Measurements from ENCODE around the gene NAPSA.
A peak's percentile ranks its signal among the peaks of the same experiment; 100 is the strongest.

Gene NAPSA

DNA sequence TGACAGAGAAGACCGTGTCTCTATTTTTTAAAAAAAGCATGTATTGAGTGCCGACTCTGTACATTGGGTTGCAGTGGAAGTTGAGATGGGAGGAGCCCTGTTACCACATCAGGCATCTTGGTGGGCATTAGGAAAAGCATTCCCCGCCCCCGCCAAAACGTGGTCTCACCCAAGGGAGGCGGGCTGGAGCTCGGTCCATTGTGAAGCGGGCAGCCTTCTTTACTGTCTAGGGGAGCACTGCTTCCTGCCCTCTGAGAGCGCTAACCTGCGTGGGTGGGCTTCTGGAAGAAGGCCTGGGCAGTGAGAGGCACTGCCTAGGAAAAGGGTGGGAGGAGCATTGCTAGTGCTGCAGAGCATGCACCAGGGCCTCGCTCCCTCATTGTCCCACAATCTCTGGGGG, 14.7 kb upstream of the NAPSA start:
- in situ Hi-C loops (cut with MboI; ENCODE audit: low pct_unique_long_range_greater_than_20kb, low sequenced_read_pairs, unreplicated experiment), result no loop called here
- TF ChIP-seq CTCF (IDR thresholded peaks at IDR 0.05; ENCODE audit: extremely low read depth, insufficient read depth, missing control alignments), result no peak
- no peak for DNase-seq (ENCODE audit: low spot score)

DNA sequence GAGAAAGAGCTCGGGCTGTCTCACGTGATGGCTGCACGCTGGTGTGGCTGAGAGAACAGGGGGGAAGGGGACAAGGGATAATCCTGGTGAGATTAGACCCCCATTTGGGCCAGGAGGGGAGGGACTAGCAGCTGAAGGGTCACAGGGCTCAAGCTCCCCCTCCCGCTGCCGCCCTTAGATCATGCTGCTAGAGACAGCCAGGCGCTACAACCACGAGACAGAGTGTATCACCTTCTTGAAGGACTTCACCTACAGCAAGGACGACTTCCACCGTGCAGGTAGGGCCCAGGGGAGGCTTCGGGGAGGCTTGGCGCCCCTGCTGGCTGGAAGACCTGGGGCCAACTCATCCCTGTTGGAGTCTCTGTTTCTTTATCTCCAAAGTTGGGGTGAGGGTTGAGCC, 14.2 kb upstream of the NAPSA start:
- no peak for DNase-seq (ENCODE audit: low spot score)
- TF ChIP-seq CTCF (IDR thresholded peaks at IDR 0.05; ENCODE audit: extremely low read depth, insufficient read depth, missing control alignments), result no peak
- in situ Hi-C loops (cut with MboI; ENCODE audit: low pct_unique_long_range_greater_than_20kb, low sequenced_read_pairs, unreplicated experiment), result no loop called here

- in situ Hi-C loops (cut with MboI; ENCODE audit: low pct_unique_long_range_greater_than_20kb, low sequenced_read_pairs, unreplicated experiment), result no loop called here
- DNase-seq (ENCODE audit: low spot score), result no peak
- no peak for TF ChIP-seq CTCF (IDR thresholded peaks at IDR 0.05; ENCODE audit: extremely low read depth, insufficient read depth, missing control alignments)
Measured at GRCh38 chr19:50378863-50379236, 13.4 kb upstream of the NAPSA start.

DNA sequence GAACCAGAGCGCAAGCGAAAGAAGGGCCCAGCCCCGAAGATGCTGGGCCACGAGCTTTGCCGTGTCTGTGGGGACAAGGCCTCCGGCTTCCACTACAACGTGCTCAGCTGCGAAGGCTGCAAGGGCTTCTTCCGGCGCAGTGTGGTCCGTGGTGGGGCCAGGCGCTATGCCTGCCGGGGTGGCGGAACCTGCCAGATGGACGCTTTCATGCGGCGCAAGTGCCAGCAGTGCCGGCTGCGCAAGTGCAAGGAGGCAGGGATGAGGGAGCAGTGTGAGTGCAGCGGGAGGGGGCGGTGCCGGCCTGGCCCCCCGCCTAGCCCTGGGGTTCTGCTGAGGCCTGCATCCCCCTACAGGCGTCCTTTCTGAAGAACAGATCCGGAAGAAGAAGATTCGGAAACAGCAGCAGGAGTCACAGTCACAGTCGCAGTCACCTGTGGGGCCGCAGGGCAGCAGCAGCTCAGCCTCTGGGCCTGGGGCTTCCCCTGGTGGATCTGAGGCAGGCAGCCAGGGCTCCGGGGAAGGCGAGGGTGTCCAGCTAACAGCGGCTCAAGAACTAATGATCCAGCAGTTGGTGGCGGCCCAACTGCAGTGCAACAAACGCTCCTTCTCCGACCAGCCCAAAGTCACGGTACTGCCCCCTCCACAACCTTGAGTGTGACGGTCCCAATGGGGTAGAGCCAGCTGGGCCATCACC, 12.9 kb upstream of the NAPSA start:
- in situ Hi-C loops (cut with MboI; ENCODE audit: low pct_unique_long_range_greater_than_20kb, low sequenced_read_pairs, unreplicated experiment), result no loop called here
- no peak for DNase-seq (ENCODE audit: low spot score)
- no peak for TF ChIP-seq CTCF (IDR thresholded peaks at IDR 0.05; ENCODE audit: extremely low read depth, insufficient read depth, missing control alignments)

DNA sequence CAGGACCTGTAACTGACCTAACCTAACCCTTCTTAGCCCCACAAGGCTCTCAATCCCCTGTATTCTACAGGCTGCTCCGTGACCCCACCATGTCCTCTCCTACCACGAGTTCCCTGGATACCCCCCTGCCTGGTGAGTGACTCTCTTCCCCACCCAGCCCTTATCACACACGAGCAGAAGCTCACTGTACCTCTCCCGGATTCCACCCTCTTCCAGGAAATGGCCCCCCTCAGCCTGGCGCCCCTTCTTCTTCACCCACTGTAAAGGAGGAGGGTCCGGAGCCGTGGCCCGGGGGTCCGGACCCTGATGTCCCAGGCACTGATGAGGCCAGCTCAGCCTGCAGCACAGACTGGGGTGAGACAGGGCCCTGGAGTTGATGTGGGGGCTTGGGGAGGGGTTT, 12.1 kb upstream of the NAPSA start:
- TF ChIP-seq CTCF (IDR thresholded peaks at IDR 0.05; ENCODE audit: extremely low read depth, insufficient read depth, missing control alignments), result no peak
- DNase-seq (ENCODE audit: low spot score), result no peak
- in situ Hi-C loops (cut with MboI; ENCODE audit: low pct_unique_long_range_greater_than_20kb, low sequenced_read_pairs, unreplicated experiment), result no loop called here

GRCh38 chr19:50377051-50377461, 11.6 kb upstream of the NAPSA start:
- in situ Hi-C loops (cut with MboI; ENCODE audit: low pct_unique_long_range_greater_than_20kb, low sequenced_read_pairs, unreplicated experiment), result no loop called here
- TF ChIP-seq CTCF (IDR thresholded peaks at IDR 0.05; ENCODE audit: extremely low read depth, insufficient read depth, missing control alignments), result no peak
- DNase-seq (ENCODE audit: low spot score), result peak; percentile 47
